NOMO-1 (cell line): ENCODE data around the gene STRN.
A peak's percentile ranks its signal among the peaks of the same experiment; 100 is the strongest.
"Not testable (repeated sequence)": the region's sequence is repeated elsewhere in the genome, so short reads cannot be mapped to it uniquely, and the experiment has no call there.

ENCODE experiments used
- DNase-seq, 2 experiments: peaks; one replicate each; lab custom pipeline; 2025; ENCODE audit not compliant: unreplicated experiment in 2 of 2; lab: John Stamatoyannopoulos, UW

STRN gene

DNA sequence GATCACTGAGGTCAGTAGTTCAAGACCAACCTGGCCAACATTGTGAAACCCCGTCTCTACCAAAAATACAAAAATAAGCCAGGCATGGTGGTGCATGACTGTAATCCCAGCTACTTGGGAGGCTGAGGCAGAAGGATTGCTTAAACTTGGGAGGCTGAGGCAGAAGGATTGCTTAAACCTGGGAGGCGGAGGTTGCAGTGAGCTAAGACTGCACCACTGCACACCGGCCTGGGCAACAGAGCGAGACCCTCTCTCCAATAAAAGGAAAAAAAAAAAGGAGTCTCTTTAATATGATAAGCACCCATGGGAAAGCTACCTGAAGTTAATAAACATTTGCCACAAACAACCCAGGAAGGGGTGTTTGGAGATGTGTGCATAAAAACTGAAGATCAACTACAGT lies 2.6 kb downstream of the STRN start:
- DNase-seq: no peak

DNA sequence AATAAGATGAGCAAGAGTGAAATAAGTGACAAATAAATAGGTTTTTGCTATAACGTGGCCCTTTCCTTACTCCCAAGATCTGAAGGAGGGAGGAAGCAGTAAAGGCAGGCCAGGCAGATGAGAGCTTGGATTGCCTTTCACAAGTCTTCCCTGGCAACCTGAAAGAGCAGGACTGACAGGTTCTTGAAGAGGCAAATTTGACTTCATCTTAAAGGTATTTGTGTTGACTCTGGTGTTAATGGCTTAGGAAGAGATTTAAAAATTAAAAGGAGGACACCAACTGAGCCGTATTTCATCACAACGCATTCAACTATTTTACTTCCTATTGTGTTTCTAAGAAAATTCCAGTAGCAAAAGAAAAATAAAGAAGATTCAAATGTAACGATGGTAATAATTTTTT lies 3.2 kb downstream of the STRN start:
- no peak for DNase-seq

DNA sequence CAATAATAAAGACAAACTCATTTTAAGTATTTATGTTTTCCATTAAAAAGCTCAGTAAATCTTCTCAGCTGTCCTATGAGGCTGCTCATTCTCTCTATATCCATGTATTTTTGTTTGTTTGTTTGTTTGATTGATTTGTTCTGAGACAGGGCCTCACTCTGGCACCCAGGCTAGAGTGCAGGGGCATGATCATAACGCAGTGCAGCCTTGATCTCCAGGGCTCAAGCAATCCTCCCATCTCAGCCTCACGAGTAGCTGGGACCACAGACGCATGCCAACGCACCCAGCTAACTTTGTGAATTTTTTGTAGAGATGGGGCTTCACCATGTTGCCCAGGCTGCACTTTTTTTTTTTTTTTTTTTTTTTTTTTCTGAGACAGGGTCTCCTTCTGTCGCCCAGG lies 5.6 kb downstream of the STRN start:
- DNase-seq: no peak

DNA sequence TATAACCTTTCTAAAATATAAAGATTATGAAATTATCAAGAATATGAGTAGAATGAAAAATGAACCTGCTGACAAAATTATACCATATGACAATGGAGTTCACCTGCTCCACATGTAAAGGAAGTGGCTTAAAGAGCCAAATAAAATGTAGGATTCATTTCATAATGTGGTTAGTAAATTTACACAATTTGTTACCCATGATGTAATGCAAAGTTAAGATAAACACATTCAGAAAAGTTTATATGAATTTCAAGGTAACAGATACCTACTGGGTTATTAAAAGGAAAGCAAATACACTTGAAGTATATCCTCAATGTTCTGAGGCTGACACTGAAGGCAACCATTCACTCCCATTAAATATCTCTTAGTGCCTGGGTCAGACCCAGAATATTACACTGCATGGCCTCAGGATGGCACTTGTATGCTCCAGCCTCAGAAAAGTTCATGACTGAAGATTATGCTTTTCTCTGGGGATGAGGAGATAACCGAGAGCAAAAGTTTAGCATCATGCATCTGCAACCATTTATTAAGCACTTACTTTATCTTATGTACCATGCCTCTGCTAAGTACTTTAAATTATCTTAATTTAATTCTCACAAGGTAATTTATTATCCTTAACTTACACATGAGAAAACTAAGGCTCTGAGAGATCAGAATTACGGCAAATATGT lies 6.2 kb downstream of the STRN start:
- DNase-seq: no peak

- no peak for DNase-seq
These were observed 11.2 kb downstream of the STRN start for GRCh38 chr2:36954977-36955607.

- DNase-seq: no peak
These were observed 13.6 kb downstream of the STRN start for GRCh38 chr2:36952748-36953197.

GRCh38 chr2:36951574-36951973 lies 14.8 kb downstream of the STRN start:
- no peak for DNase-seq

DNA sequence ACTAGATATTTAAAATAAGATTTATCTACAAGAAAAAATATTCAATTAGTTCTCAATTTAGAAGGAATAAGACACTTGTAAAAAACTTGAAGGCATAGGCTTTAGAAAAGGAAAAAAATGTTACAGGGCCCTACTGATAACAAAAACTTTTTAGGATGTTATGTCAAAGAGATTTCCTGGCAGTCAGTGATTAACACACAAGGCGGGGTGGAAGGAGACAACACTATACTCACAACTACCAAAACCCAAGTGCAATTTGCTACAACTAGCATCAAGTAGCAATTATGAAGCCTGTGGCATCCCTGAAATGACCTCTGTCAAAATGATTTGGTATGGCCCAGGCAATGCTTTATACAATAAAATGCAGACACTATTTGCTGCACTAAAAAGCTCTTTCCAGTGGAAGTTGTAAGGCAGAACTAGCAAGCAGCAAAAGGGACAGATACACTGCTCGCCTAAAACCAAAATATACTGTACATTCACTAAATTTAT lies 15.3 kb downstream of the STRN start:
- DNase-seq: no peak

- no peak for DNase-seq
These were observed 16.5 kb downstream of the STRN start for GRCh38 chr2:36949845-36950244.

DNA sequence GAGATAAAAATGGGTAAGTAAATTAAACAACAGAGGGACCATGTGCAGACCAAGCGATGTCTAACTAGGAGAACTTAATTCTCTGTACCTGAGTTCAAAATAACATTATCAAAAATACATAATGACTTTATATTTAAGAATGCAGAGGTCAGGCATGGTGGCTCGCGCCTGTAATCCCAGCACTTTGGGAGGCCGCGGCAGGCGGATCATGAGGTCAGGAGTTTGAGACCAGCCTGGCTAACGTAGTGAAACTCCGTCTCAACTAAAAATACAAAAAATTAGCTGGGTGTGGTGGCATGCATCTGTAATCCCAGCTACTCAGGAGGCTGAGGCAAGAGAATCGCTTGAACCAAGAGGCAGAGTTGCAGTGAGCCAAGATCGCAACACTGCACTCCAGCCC lies 21.1 kb downstream of the STRN start:
- DNase-seq: not testable (repeated sequence)

DNA sequence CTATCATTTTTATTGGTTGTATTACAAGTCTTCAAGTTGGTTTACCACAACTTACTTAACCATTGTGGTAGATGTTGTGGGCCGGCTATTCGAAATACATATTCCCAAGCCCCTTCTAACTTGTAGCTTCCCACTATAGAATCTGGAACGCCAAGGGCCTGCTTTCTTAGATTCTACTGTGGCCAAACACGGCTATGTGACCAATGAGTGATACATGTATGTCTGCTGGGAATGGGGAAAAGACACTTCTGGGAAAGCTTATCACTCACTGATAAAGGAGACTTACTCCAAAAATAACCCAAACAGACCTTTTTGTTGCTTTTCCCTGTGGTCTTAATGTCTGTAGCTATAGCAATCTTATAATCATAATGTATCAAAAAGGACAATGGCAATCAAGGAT lies 24.5 kb downstream of the STRN start:
- DNase-seq: no peak

DNA sequence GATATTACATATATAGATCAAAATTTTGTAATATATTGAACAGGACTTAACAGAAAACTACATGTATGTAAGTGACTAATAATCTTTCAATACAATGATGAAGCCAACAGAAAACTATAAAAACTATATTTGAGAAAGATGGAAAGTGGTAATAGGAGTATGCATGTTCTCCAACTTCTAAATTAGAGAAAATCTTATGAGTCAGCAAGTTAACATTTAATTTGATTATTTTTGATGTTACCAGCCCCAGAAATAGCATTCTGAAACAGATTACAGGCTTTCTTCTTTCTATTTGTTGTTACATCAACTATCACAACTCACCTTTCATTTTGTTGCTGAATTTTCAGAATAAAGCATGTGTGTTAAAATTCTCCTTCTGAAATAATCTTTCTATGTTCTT lies 29.8 kb downstream of the STRN start:
- DNase-seq: not testable (repeated sequence)

DNA sequence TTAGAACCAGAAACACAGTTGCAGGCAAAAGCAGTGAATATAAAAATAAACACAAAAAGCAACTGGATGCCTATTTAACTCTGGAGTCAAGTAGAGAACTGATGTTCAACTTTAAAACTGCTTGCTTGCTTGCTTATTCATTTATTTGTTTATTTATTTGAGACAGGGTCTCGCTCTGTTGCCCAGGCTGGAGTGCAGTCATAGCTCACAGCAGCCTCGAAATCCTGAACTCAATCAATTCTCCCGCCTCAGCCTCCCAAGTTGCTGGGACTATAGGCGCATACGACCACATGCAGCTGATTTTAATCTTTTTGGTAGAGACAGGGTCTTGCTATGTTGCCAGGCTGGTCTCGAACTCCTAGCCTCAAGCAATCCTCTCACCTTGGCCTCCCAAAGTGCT lies 34.6 kb downstream of the STRN start:
- not testable (repeated sequence) for DNase-seq

DNA sequence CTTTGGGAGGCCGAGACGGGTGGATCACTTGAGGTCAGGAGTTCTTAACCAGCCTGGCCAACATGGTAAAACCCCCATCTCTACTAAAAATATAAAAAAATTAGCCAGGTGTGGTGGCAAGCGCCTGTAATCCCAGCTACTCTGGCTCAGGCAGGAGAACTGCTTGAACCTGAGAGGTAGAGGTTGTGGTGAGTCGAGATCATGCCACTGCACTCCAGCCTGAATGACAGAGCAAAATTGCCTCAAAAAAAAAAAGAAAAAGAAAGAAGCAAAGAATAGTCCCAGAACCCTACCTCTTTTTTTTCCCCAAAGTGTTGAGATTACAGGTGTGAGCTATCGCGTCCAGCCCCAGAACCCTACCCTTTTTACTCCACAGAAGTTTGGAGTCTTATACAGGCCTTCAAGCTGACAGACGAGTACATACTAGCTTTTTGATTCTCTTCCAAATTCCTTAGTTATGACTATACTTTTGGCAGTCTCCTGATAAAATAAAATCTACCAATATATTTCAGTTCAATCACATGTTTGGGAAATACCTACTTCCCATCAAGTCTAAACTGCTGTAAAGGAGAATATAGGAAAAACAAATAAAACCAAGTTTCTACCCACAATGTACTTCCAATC lies 35.4 kb downstream of the STRN start:
- not testable (repeated sequence) for DNase-seq

GRCh38 chr2:36926175-36927132 lies 39.9 kb downstream of the STRN start:
- DNase-seq: not testable (repeated sequence)

DNA sequence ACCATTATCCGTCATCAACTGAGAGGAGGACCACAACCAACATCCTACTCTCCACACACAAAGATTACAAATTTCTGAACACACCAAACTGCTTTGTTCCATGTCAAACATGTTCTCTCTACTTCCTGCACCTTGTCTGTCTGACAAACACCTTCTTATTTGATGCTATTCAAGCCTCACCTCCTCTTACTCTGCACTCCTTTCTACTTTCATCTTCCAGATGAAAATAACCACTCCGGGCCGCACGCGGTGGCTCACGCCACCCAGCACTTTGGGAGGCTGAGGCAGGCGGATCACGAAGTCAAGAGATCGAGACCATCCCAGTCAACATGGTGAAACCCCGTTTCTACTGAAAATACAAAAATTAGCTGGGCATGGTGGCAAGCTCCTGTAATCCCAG lies 43.7 kb downstream of the STRN start:
- DNase-seq: not testable (repeated sequence)

DNA sequence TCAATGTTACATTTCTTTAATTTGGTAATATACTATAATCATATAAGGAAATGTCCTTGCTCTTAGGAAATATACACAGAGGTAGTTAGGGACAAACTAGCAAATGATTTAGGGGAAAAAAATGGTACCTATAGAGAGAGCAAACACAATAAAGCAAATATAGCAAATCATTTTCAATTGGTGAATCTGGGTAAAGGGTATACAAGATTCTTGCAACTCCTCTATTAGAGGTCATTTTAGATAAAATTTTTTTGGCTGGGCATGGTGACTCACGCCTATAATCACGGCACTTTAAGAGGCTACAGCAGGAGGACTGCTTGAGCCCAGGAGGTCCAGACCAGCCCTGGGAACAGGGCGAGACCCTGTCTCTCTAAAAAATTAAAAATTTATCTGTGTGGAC lies 44.4 kb downstream of the STRN start:
- no peak for DNase-seq

DNA sequence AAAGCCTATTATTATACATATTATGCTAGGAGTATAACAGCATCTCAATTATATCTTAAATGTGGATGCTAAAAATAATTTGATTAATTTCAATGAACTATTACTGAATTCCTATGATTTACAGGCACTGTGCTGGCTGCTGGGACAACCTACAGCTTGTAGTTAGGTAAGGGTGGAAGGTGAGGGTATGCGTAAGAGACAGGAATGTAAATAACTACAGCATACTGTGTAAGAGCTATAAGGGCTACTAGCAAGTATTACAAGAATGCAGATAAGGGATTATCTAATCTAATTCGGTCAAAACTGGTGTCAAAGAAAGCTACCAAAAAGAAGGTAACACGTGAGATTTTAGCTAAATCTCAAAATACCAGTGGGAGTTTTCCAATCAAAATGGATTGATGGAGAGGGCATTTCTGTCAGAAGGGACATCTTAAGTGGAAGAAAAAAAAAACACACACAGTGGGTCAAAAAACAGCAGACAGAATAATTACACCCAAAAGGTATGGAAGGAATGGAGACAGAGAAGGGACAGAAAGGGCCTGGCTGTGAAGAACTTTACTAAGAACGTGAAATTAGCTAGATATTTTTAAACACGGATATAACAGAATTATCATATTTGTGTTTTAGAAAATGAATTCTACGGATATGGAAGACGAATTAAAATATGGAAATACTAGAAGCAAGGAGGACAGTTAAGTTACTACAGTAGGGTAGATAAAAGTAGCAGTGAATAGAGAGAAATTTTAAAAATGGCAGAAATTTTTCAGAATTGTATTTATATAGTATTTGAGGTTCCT lies 47.1 kb downstream of the STRN start:
- DNase-seq: no peak

- DNase-seq: peak in 1 of 2 experiments; percentile 8
These were observed 48.0 kb downstream of the STRN start for GRCh38 chr2:36918307-36918706.

GRCh38 chr2:36915627-36916026 lies 50.7 kb downstream of the STRN start:
- DNase-seq: peak; percentile 1 to 59
